HG03175 (cell line): Measurements from ENCODE around the gene ACOD1.
"Not testable (repeated sequence)": the region's sequence is repeated elsewhere in the genome, so short reads cannot be mapped to it uniquely, and the experiment has no call there.

Experiments
- ATAC-seq: cut with Tn5 transposase; IDR thresholded peaks from one replicate; pipeline ENCODE4 v1.9.1; 2021; ENCODE audit warnings: mild to moderate bottlenecking, moderate library complexity; ENCODE audit not compliant: unreplicated experiment

Gene ACOD1

GRCh38 chr13:76950101-76950500 lies 1.8 kb downstream of the ACOD1 start:
- no peak for ATAC-seq

GRCh38 chr13:76953968-76954367 lies 5.7 kb downstream of the ACOD1 start:
- ATAC-seq = no peak

- ATAC-seq = no peak
These were observed 6.2 kb downstream of the ACOD1 start for GRCh38 chr13:76954538-76954937.

GRCh38 chr13:76955193-76955592 lies 6.9 kb downstream of the ACOD1 start:
- ATAC-seq = no peak

GRCh38 chr13:76955661-76956060 lies 7.3 kb downstream of the ACOD1 start:
- no peak for ATAC-seq

GRCh38 chr13:76958841-76959432 lies 10.6 kb downstream of the ACOD1 start:
- ATAC-seq = no peak

GRCh38 chr13:76959734-76960133 lies 11.4 kb downstream of the ACOD1 start:
- ATAC-seq = not testable (repeated sequence)

GRCh38 chr13:76965759-76966421 lies 17.6 kb downstream of the ACOD1 start:
- ATAC-seq = no peak

GRCh38 chr13:76967031-76967430 lies 18.7 kb downstream of the ACOD1 start:
- ATAC-seq = no peak

GRCh38 chr13:76968041-76968440 lies 19.7 kb downstream of the ACOD1 start:
- ATAC-seq = no peak

- no peak for ATAC-seq
These were observed 21.4 kb downstream of the ACOD1 start for GRCh38 chr13:76969488-76970365.

- ATAC-seq = no peak
These were observed 22.9 kb downstream of the ACOD1 start for GRCh38 chr13:76971215-76971614.

- ATAC-seq = no peak
These were observed 23.8 kb downstream of the ACOD1 start for GRCh38 chr13:76971851-76972829.

GRCh38 chr13:76973920-76974617 lies 25.8 kb downstream of the ACOD1 start:
- no peak for ATAC-seq

- no peak for ATAC-seq
These were observed 26.3 kb downstream of the ACOD1 start for GRCh38 chr13:76974618-76974975.

GRCh38 chr13:76975863-76976262 lies 27.6 kb downstream of the ACOD1 start:
- ATAC-seq = no peak

- ATAC-seq = no peak
These were observed 28.2 kb downstream of the ACOD1 start for GRCh38 chr13:76976490-76976889.

GRCh38 chr13:76976929-76977328 lies 28.6 kb downstream of the ACOD1 start:
- ATAC-seq = no peak

GRCh38 chr13:76980075-76980718 lies 31.9 kb downstream of the ACOD1 start:
- peak; percentile 98 for ATAC-seq

- ATAC-seq = no peak
These were observed 33.8 kb downstream of the ACOD1 start for GRCh38 chr13:76982061-76982460.
